CD4-positive, alpha-beta T cell (primary cell): ENCODE measurements around the gene TMEM213. TPM values are rescaled to one million over a fixed set of nuclear protein-coding genes. Genes with fewer than 3 reads are reported as not detected.

Experiments
- ATAC-seq: fragments of 200-7000 bp; cut with Tn5 transposase; one replicate; pipeline ENCODE4 v1.10.0; 2022; ENCODE audit warnings: mild to moderate bottlenecking; ENCODE audit not compliant: poor library complexity
- CTCF ChIA-PET: fragments of 350-600 bp; sonication (Branson Sonifier 250); formaldehyde crosslinking; loops from one replicate; lab custom pipeline; 2021; ENCODE audit warnings: antibody characterized with exemption, inconsistent platforms; lab: Charles Lee
- POLR2A ChIA-PET: fragments of 350-600 bp; sonication (Branson Sonifier 250); formaldehyde crosslinking; loops from one replicate; lab custom pipeline; 2021; ENCODE audit warnings: antibody characterized with exemption, inconsistent platforms; lab: Charles Lee
- DNase-seq, 14 experiments: peaks; one replicate each; pipeline ENCODE4 v3.0.0-alpha.2; 2013 to 2020; ENCODE audit warnings: mixed read lengths in 2 of 14
- H3K27ac ChIP-seq, 2 donors: one replicate each; pipeline versions ENCODE4 v1.5.1 to v1.7.0; 2013; ENCODE audit warnings: low read length in 2 of 2, low read depth in 1 of 2, mild to moderate bottlenecking in 1 of 2
- H3K27me3 ChIP-seq, 2 experiments: 1 replicate in 1 of 2; 2 replicates in 1 of 2; pipeline versions ENCODE4 v1.6.1 to v1.7.0; 2013; ENCODE audit warnings: low read length in 2 of 2, control low read depth in 1 of 2, mild to moderate bottlenecking in 1 of 2, moderate library complexity in 1 of 2; ENCODE audit not compliant: insufficient read depth in 2 of 2, control insufficient read depth in 1 of 2
- H3K36me3 ChIP-seq: one replicate; pipeline ENCODE4 v1.6.1; 2013; ENCODE audit warnings: low read length, control low read depth; ENCODE audit not compliant: insufficient read depth
- H3K4me1 ChIP-seq: one replicate; pipeline ENCODE4 v1.6.1; 2013; ENCODE audit warnings: low read length, control low read depth; ENCODE audit not compliant: insufficient read depth
- H3K4me3 ChIP-seq: one replicate; pipeline ENCODE4 v1.5.1; 2013; ENCODE audit warnings: mild to moderate bottlenecking, low read length, moderate library complexity
- H3K9me3 ChIP-seq, 2 experiments: 1 replicate in 1 of 2; 2 replicates in 1 of 2; pipeline versions ENCODE4 v1.6.1 to v1.7.0; 2013; ENCODE audit warnings: low read length in 2 of 2, mild to moderate bottlenecking in 2 of 2, control low read depth in 1 of 2, moderate library complexity in 1 of 2; ENCODE audit not compliant: control insufficient read depth in 1 of 2, insufficient read depth in 1 of 2
- H3K27ac Mint-ChIP-seq: one replicate; pipeline ENCODE4 v1.8.0; 2020; ENCODE audit warnings: mixed read lengths
- H3K27me3 Mint-ChIP-seq: one replicate; pipeline ENCODE4 v1.8.0; 2021; ENCODE audit warnings: mixed read lengths
- H3K36me3 Mint-ChIP-seq: one replicate; pipeline ENCODE4 v1.8.0; 2021; ENCODE audit warnings: low read depth, mixed read lengths
- H3K4me1 Mint-ChIP-seq: one replicate; pipeline ENCODE4 v1.8.0; 2021; ENCODE audit warnings: low read depth, mixed read lengths
- H3K4me3 Mint-ChIP-seq: one replicate; pipeline ENCODE4 v1.8.0; 2020; ENCODE audit warnings: mild to moderate bottlenecking, mixed read lengths
- H3K9me3 Mint-ChIP-seq: one replicate; pipeline ENCODE4 v1.8.0; 2020; ENCODE audit warnings: mixed read lengths
- intact Hi-C, 2 experiments: fragments of 100-400 bp; cut with DNase I in 1 of 2; cut with micrococcal nuclease in 1 of 2; formaldehyde crosslinking; loops; one replicate each; pipeline versions ENCODE4 v1.15.1 to v1.9.0; 2023 to 2025; cut with DNase I, micrococcal nuclease
- total RNA-seq, 174 experiments: library from RNA in 2 of 174; stranded (reverse) in 2 of 174; gene quantifications; one replicate each; pipeline ENCODE4 v1.2.3 and lab custom pipeline; 2021 to 2026
- TF ChIP-seq, protein P1 (sequence below): fragments of 200-600 bp; IDR thresholded peaks from one replicate; pipeline ENCODE4 v1.8.0; 2022; ENCODE audit warnings: antibody characterized with exemption, mild to moderate bottlenecking

Gene TMEM213
- total RNA-seq, 2 experiments from 2014 or later = not detected

DNA sequence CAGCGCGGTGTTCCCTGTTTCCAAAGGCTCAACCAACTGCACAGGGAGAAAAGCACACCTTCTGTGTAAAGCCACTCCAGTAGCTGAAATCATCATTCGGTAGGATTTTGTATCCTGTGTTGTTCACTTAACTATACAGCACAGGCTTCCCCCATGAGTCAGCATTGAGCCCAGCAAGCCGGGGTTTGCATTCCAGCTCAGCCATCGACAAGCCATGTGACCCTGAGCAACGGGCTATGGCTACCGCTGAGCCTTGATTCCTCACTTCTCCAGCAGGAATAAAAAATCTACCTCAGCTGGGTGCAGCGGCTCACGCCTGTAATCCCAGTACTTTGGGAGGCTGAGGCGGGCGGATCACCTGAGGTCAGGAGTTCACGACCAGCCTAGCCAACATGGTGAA, 44.3 kb downstream of the TMEM213 start:
- ChIA-PET CTCF (no interaction called here), POLR2A (no interaction called here)
- Histone ChIP-seq H3K27ac (no peak overlapping the region), H3K36me3 (no peaks in the 10 kb centered on the region), H3K27me3 (no peaks in the 10 kb centered on the region), H3K4me1 (no peaks in the 10 kb centered on the region), H3K9me3 (no peaks in the 10 kb centered on the region), H3K4me3 (no peak overlapping the region)
- no peak for ATAC-seq
- H3K4me3 Mint-ChIP-seq = no peak overlapping the region
- TF ChIP-seq, protein P1, sequence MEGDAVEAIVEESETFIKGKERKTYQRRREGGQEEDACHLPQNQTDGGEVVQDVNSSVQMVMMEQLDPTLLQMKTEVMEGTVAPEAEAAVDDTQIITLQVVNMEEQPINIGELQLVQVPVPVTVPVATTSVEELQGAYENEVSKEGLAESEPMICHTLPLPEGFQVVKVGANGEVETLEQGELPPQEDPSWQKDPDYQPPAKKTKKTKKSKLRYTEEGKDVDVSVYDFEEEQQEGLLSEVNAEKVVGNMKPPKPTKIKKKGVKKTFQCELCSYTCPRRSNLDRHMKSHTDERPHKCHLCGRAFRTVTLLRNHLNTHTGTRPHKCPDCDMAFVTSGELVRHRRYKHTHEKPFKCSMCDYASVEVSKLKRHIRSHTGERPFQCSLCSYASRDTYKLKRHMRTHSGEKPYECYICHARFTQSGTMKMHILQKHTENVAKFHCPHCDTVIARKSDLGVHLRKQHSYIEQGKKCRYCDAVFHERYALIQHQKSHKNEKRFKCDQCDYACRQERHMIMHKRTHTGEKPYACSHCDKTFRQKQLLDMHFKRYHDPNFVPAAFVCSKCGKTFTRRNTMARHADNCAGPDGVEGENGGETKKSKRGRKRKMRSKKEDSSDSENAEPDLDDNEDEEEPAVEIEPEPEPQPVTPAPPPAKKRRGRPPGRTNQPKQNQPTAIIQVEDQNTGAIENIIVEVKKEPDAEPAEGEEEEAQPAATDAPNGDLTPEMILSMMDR = no peak
- H3K27ac Mint-ChIP-seq = no peak overlapping the region
- H3K36me3 Mint-ChIP-seq = no peaks in the 10 kb centered on the region
- H3K9me3 Mint-ChIP-seq = no peaks in the 10 kb centered on the region
- DNase-seq = no peak
- peaks cover 10% of the 10 kb centered on the region for H3K27me3 Mint-ChIP-seq
- H3K4me1 Mint-ChIP-seq = no peaks in the 10 kb centered on the region
- intact Hi-C loops = no loop called here

DNA sequence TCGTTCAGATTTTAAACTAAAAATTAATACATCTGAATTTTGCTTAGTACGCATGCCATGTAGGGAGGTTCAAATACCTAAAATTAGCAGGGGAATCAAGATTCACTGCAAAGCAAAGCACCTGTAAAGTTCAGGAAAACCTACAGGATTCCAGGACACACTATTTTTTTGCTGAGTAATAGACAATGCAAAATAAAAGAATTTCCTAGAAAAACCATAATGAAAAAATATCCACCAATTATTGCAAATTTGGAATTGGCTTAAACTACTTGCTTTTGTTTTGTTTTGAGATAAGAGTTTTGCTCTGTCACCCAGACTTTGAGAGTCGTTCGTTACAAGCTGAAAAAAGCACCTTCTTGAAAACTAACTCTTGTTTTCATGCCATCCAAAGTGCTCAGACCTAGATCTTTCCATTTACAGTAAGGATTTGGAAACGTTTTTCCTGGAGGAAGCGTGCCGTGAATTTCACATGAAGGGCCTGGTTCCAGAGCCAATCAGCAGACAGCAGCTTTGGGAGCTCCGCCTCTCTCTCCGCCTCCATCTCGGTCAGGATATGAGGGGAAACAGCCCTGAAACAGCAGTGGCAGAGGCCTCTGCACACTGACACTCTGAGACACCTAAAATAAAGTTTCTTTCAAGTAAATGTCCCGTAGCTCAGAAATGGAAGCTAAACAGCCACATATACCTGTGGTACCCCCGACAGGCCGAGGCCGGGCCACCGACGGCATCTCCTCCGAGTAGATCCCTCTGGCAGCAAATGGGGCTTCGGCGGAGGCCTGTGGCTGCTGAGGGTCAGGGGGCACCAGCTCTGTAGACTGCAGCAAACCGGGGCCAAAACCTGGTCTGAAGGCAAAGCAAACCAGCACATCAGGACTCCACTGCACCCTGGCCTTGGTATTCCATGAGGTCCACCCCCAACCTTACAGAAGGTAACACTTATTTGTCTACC, 46.1 kb downstream of the TMEM213 start:
- ATAC-seq = no peak

DNA sequence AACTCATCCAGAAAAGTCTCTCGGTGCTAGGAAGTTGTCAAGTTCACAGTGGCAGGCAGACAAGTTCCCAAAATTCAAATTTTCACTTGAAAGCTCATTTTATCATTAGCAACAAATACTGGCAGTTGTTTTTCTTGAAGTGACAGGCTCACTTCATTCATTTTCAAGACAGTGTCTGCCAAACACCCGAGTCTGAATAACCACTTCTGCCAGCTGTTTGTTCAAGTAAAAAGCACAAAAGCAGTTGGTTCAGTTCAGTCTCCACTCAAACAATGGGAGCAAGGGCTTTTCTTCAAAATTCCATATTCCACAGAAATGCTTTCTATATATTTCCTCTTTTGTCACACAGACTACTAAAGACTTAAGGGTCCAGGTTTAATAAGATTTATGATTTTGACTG, 47.9 kb downstream of the TMEM213 start:
- Histone ChIP-seq H3K27ac (no peak overlapping the region), H3K4me3 (no peak overlapping the region), H3K9me3 (no peaks in the 10 kb centered on the region), H3K4me1 (no peaks in the 10 kb centered on the region), H3K27me3 (no peaks in the 10 kb centered on the region), H3K36me3 (no peaks in the 10 kb centered on the region)
- Mint-ChIP-seq H3K4me3 (no peak overlapping the region), H3K36me3 (no peaks in the 10 kb centered on the region), H3K9me3 (no peaks in the 10 kb centered on the region), H3K27me3 (peaks cover under 1% of the 10 kb centered on the region), H3K4me1 (no peaks in the 10 kb centered on the region), H3K27ac (no peak overlapping the region)
- DNase-seq = no peak
- POLR2A ChIA-PET = no interaction called here
- TF ChIP-seq, protein P1 = no peak
- CTCF ChIA-PET = no interaction called here
- intact Hi-C loops = no loop called here
- no peak for ATAC-seq

More for the DNA sequence above, 46.1 kb downstream of the TMEM213 start:
- DNase-seq = no peak
- POLR2A ChIA-PET = no interaction called here
- H3K9me3 ChIP-seq = no peaks in the 10 kb centered on the region
- CTCF ChIA-PET = interaction anchor here (0.7 kb wide), 1 partner anchor 9 kb away, joined by 3 read pairs; no protein-coding TSS in a partner anchor
- H3K9me3 Mint-ChIP-seq = no peaks in the 10 kb centered on the region
- TF ChIP-seq, protein P1 = no peak
- H3K27ac Mint-ChIP-seq = no peak overlapping the region
- H3K4me1 ChIP-seq = no peaks in the 10 kb centered on the region
- H3K4me3 ChIP-seq = no peak overlapping the region
- H3K4me1 Mint-ChIP-seq = no peaks in the 10 kb centered on the region
- no peak overlapping the region for H3K4me3 Mint-ChIP-seq
- no peaks in the 10 kb centered on the region for H3K27me3 ChIP-seq
- no peak overlapping the region for H3K27ac ChIP-seq
- no peaks in the 10 kb centered on the region for H3K36me3 Mint-ChIP-seq
- H3K36me3 ChIP-seq = no peaks in the 10 kb centered on the region
- intact Hi-C loops = no loop called here
- H3K27me3 Mint-ChIP-seq = peaks cover 10% of the 10 kb centered on the region
